Natural killer cell (primary cell): ENCODE measurements around the gene CLK2. TPM values are rescaled to one million over a fixed set of nuclear protein-coding genes. Genes with fewer than 3 reads are reported as not detected.
A peak's percentile ranks its signal among the peaks of the same experiment; 100 is the strongest.

ENCODE experiments used
- ATAC-seq, 3 donors: fragments of 150-1000 bp in 2 of 3; fragments of 200-7000 bp in 1 of 3; cut with Tn5 transposase; 1 replicate in 1 of 3; 2 replicates in 2 of 3; pipeline ENCODE4 v1.10.0; 2021; ENCODE audit warnings: mild to moderate bottlenecking in 2 of 3, moderate library complexity in 2 of 3
- DNase-seq, 2 donors: peaks; one replicate each; pipeline versions ENCODE4 v3.0.0 to v3.0.0-alpha.2; 2013 to 2021; ENCODE audit warnings: mixed read lengths in 1 of 2
- H3K27ac ChIP-seq: one replicate; pipeline ENCODE4 v1.5.1; 2013; ENCODE audit warnings: mild to moderate bottlenecking, low read length
- H3K27me3 ChIP-seq: one replicate; pipeline ENCODE4 v1.6.1; 2013; ENCODE audit warnings: low read length; ENCODE audit not compliant: control insufficient read depth, insufficient read depth
- H3K36me3 ChIP-seq: one replicate; pipeline ENCODE4 v1.6.1; 2013; ENCODE audit warnings: low read length; ENCODE audit not compliant: control insufficient read depth, insufficient read depth
- H3K4me1 ChIP-seq: one replicate; pipeline ENCODE4 v1.6.1; 2013; ENCODE audit warnings: low read length; ENCODE audit not compliant: control insufficient read depth, insufficient read depth
- H3K4me3 ChIP-seq: one replicate; pipeline ENCODE4 v1.5.1; 2013; ENCODE audit warnings: low read length
- H3K9me3 ChIP-seq: one replicate; pipeline ENCODE4 v1.6.1; 2013; ENCODE audit warnings: low read length; ENCODE audit not compliant: control insufficient read depth, insufficient read depth
- H3K27ac Mint-ChIP-seq, 2 donors: one replicate each; pipeline ENCODE4 v1.8.0; 2022; ENCODE audit warnings: mild to moderate bottlenecking in 2 of 2, mixed read lengths in 2 of 2, moderate library complexity in 1 of 2
- H3K27me3 Mint-ChIP-seq, 2 donors: one replicate each; pipeline ENCODE4 v1.8.0; 2022; ENCODE audit warnings: low read depth in 2 of 2, mixed read lengths in 2 of 2
- H3K36me3 Mint-ChIP-seq: one replicate; pipeline ENCODE4 v1.8.0; 2022; ENCODE audit warnings: mixed read lengths
- H3K4me1 Mint-ChIP-seq, 2 donors: one replicate each; pipeline ENCODE4 v1.8.0; 2022; ENCODE audit warnings: mixed read lengths in 2 of 2
- H3K4me3 Mint-ChIP-seq: one replicate; pipeline ENCODE4 v1.8.0; 2022; ENCODE audit warnings: mild to moderate bottlenecking, moderate library complexity, mixed read lengths
- H3K9me3 Mint-ChIP-seq, 2 donors: one replicate each; pipeline ENCODE4 v1.8.0; 2022; ENCODE audit warnings: mixed read lengths in 2 of 2
- WGBS: methylation state at CpG from one replicate; pipeline ENCODE4 v1.1.7; 2013; ENCODE audit warnings: missing lambda C conversion rate; ENCODE audit not compliant: insufficient coverage; 5-methylcytosine and 5-hydroxymethylcytosine counted together
- intact Hi-C: fragments of 100-400 bp; cut with micrococcal nuclease; formaldehyde crosslinking; loops from one replicate; pipeline ENCODE4 v1.14.2; 2022
- total RNA-seq, 4 donors: library from RNA; stranded (reverse); fragments of 120-200 nt in 1 of 4; gene quantifications; one replicate each; pipeline versions ENCODE4 v1.2.3 to v1.2.4, GENCODE V29; 2013 to 2022
- TF ChIP-seq, protein P1 (sequence below): fragments of 200-600 bp; IDR thresholded peaks from one replicate; pipeline ENCODE4 v1.8.0; 2022; ENCODE audit warnings: antibody characterized with exemption

Gene CLK2
- total RNA-seq, 3 donors from 2014 or later (not counting 1 experiment from before 2014, with no cell fraction given), result 70.4 to 97.5 (median 84.4) TPM

DNA sequence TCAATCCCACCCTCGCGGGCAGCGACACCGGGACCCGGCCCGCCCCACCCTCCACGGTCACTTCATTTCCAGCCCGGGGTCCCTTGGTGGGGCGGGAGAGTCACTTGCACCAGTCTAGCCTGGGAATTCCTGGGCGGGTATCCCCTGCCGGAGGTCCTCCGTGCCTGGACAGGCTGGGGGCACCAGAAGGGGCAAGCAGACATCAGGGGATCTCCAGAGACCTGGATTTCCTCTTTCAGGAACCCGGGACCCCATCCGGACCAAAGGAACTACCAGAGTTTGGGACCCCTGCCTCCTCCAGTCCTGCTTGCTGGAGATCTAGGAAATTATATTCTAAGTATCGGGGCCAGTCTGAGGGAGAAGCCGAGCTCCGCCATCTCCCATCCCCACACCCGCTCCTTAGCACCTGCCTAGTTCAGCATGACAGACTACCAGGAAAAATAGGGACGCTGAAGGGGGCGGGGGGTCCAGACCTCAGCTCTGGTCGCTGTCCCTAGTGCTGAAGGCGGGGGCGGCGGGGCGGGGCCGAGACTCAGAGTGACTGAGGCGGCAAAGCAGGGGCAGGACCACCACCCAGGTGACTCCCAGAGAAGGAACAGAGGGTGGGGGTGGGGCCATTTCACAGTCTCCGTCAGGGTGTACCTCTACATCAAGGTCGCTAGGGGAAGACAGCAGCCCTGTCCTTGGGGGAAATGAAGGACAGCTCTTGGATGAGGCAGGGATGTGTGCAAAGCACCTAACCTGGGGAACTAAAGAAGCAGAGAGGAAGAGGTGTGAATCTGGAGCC is 4.8 kb upstream of the CLK2 start:
- intact Hi-C loops, result loop anchor here (2.0 kb wide), 2 partner anchors 31 to 45 kb away; partner anchors contain the start of gene FDPS
- H3K27ac Mint-ChIP-seq, result peak overlapping the region in 1 of 2 donors; percentile 71

DNA sequence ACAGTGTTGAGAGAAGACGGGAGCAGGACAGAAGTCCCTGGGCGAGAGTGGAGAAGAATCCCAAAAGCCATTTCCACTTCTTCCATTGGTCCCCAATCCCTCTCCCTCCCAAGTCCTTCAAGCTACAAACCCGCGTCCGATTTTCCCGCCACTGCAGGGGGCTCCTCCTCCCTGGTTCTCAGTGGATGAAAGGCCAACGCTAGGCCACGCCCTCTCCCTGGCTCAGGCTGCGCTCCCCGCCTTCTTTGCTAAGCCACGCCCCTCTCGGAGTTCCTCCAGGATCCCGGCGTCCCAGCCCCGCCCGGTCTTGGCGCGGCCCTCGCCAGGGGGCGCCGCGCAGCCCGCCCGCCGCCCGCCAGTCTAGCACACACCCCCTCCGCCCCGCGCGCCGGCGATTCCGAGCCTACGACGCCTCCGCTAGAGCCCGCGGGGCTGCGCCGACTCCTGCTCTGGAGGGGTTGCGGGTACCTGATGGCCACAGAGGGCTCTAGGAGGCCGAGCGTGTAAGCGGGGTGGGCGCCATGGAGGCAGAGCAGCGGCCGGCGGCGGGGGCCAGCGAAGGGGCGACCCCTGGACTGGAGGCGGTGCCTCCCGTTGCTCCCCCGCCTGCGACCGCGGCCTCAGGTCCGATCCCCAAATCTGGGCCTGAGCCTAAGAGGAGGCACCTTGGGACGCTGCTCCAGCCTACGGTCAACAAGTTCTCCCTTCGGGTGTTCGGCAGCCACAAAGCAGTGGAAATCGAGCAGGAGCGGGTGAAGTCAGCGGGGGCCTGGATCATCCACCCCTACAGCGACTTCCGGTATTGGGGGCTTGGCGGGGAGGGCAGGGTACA is 4.0 kb upstream of the CLK2 start, which contains the start of gene HCN3:
Gene HCN3, plus strand, starts transcription at position 394 of the 832 bp plus-strand sequence. Its CDS starts 128 bp downstream, at position 522.
- no peaks in the 10 kb centered on the region for H3K27me3 ChIP-seq
- H3K9me3 ChIP-seq, result no peaks in the 10 kb centered on the region
- Mint-ChIP-seq H3K36me3 (no peaks in the 10 kb centered on the region), H3K4me3 (peak within 1 kb of the TSS; percentile 83), H3K4me1 (peaks cover 32 to 46% of the 10 kb centered on the region in 2 donors), H3K27ac (peak within 1 kb of the TSS in 1 of 2 donors; percentile 71), H3K9me3 (no peaks in the 10 kb centered on the region), H3K27me3 (no peaks in the 10 kb centered on the region)
- peak within 1 kb of the TSS; percentile 28 for H3K4me3 ChIP-seq
- WGBS, result 1% methylated on average over 68 of the region's 68 CpGs
- TF ChIP-seq, protein P1, sequence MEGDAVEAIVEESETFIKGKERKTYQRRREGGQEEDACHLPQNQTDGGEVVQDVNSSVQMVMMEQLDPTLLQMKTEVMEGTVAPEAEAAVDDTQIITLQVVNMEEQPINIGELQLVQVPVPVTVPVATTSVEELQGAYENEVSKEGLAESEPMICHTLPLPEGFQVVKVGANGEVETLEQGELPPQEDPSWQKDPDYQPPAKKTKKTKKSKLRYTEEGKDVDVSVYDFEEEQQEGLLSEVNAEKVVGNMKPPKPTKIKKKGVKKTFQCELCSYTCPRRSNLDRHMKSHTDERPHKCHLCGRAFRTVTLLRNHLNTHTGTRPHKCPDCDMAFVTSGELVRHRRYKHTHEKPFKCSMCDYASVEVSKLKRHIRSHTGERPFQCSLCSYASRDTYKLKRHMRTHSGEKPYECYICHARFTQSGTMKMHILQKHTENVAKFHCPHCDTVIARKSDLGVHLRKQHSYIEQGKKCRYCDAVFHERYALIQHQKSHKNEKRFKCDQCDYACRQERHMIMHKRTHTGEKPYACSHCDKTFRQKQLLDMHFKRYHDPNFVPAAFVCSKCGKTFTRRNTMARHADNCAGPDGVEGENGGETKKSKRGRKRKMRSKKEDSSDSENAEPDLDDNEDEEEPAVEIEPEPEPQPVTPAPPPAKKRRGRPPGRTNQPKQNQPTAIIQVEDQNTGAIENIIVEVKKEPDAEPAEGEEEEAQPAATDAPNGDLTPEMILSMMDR, result peak; percentile 63
- peak within 1 kb of the TSS; percentile 47 for H3K27ac ChIP-seq
- ATAC-seq (peak; percentile 47 to 67 (median 56)), DNase-seq (peak; percentile 74 to 96)
- no peaks in the 10 kb centered on the region for H3K36me3 ChIP-seq
- intact Hi-C loops, result no loop called here
- H3K4me1 ChIP-seq, result peaks cover 35% of the 10 kb centered on the region

More for the DNA sequence above, 4.8 kb upstream of the CLK2 start:
- DNase-seq (peak; percentile 56 to 87), ATAC-seq (peak; percentile 23 to 47 (median 27))
- Histone ChIP-seq H3K27me3 (no peaks in the 10 kb centered on the region), H3K27ac (peak overlapping the region; percentile 47), H3K9me3 (no peaks in the 10 kb centered on the region), H3K4me1 (peaks cover 29% of the 10 kb centered on the region), H3K4me3 (peak overlapping the region; percentile 28), H3K36me3 (no peaks in the 10 kb centered on the region)
- 1% methylated on average over 28 of the region's 29 CpGs for WGBS
- TF ChIP-seq, protein P1, result peak; percentile 10
- Mint-ChIP-seq H3K4me3 (peak overlapping the region; percentile 83), H3K9me3 (no peaks in the 10 kb centered on the region), H3K36me3 (no peaks in the 10 kb centered on the region), H3K4me1 (peaks cover 24 to 38% of the 10 kb centered on the region in 2 donors), H3K27me3 (no peaks in the 10 kb centered on the region)

DNA sequence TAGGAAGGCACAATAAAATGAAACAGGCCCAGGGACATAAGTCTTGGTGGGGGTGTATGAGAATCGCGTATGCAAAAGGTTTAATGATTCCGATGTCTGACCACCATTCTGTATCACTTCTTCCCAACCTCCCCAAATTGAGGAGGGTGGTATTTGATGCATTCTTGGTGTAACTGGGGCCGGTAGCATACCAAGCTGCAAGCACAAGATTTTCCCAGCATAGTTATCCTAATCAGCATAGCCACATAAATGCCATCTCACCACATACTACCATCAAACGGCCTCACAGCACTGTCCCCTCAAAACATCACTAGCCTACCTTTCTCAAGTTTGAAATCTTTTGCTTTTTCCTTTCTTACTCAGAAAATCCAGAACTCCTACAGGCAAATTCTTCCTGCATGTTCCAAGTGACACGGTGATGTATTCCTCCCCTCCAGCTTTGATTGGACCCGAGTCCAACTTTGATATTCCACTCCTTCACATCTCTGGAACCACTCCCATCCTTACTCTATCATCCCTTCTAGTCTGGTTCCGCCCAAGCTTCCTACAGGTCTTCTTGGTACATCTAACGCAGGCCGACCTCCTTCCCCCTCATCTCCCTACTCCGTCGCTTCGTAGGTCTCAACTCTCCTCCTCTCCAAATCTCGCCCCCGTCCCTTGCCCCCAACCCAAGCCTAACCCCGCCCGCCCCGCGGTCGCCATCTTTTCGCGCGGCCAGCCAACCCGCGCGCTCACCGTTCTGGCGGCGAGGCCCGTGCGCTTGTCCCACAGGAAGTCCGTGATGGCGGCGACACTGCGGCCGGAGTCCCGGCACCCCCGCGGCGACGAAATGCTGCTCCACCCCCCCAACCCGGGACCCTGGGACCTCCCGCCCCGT is 600 bp downstream of the CLK2 start:
- Histone ChIP-seq H3K36me3 (peaks cover 29% of the 10 kb centered on the region), H3K27ac (peak overlapping the region; percentile 71), H3K4me3 (peak overlapping the region; percentile 53), H3K27me3 (no peaks in the 10 kb centered on the region), H3K4me1 (peaks cover 30% of the 10 kb centered on the region), H3K9me3 (no peaks in the 10 kb centered on the region)
- intact Hi-C loops, result loop anchor here (2.0 kb wide), 1 partner anchor 22 kb away; no protein-coding TSS in a partner anchor
- H3K27me3 Mint-ChIP-seq, result no peaks in the 10 kb centered on the region
- peaks cover 41 to 48% of the 10 kb centered on the region in 2 donors for H3K4me1 Mint-ChIP-seq
- ATAC-seq (peak; percentile 32 to 44 (median 42)), DNase-seq (no peak)
- peak overlapping the region; percentile 85 to 98 for H3K27ac Mint-ChIP-seq
- H3K36me3 Mint-ChIP-seq, result peaks cover 10% of the 10 kb centered on the region
- 1% methylated on average over 41 of the region's 44 CpGs for WGBS
- peak overlapping the region; percentile 92 for H3K4me3 Mint-ChIP-seq
- H3K9me3 Mint-ChIP-seq, result no peaks in the 10 kb centered on the region
- TF ChIP-seq, protein P1, result no peak
